Stimulated activated CD8-positive, alpha-beta memory T cell treated with anti-CD3 and anti-CD28 coated beads, Interleukin-15, amount 100 ng/mL, for 24 hours (primary cell): ENCODE results near the gene CMTM1.
A peak's percentile ranks its signal among the peaks of the same experiment; 100 is the strongest.
"Not testable (repeated sequence)": the region's sequence is repeated elsewhere in the genome, so short reads cannot be mapped to it uniquely, and the experiment has no call there.

Experiments used
- DNase-seq: peaks from one replicate; pipeline ENCODE4 v3.0.0-alpha.2; 2020; ENCODE audit warnings: low read depth

The CMTM1 gene

DNA sequence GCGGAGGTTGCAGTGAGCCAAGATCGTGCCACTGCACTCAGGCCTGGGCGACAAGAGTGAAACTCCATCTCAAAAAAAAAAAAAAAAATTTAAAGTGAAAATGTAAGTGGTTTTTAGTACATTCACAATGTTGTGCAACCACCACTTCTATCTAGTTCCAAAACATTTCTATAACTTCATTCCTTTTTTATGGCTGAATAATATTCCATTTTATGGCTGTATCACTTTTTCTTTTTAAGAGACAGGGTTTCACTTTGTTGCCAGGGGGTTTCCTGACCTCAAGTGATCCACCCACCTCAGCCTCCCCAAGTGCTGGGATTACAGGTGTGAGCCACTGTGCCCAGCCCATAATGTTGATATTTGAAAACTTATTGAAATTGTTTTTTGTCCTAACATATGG lies 26.6 kb downstream of the CMTM1 start:
- no peak for DNase-seq

DNA sequence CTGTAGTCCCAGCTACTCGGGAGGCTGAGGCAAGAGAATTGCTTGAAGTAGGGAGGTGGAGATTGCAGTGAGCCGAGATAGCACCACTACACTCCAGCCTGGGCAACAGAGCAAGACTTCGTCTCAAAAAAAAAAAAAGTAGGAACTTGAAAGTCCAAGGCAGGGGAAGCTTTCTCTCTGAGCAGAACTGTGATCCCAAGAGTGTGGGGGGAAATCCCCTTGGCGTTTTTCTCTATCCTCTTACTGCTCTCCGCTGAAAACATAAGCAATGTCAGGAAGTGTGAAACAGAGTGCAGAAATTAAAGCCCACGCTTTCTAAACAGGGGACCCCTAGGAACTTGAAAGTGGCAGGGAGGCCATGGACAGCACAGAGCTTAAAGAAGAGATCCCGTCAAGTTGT lies 28.5 kb downstream of the CMTM1 start:
- no peak for DNase-seq

DNA sequence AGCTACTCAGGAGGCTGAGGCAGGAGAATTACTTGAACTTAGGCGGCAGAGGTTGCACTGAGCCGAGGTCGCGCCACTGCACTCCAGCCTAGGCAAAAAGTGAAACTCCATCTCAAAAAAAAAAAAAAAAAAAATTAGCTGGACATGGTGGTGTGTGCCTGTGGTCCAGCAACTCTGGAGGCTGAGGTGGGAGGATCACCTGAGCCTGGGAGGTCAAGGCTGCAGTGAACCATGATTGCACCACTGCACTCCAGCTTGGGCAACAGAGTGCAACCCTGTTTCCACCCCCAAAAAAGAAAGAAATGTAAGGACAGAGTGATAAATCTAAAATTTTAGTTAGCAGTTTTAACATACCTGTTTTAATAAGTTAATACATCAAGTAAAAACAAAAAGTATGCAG lies 30.3 kb downstream of the CMTM1 start:
- DNase-seq, result not testable (repeated sequence)

DNA sequence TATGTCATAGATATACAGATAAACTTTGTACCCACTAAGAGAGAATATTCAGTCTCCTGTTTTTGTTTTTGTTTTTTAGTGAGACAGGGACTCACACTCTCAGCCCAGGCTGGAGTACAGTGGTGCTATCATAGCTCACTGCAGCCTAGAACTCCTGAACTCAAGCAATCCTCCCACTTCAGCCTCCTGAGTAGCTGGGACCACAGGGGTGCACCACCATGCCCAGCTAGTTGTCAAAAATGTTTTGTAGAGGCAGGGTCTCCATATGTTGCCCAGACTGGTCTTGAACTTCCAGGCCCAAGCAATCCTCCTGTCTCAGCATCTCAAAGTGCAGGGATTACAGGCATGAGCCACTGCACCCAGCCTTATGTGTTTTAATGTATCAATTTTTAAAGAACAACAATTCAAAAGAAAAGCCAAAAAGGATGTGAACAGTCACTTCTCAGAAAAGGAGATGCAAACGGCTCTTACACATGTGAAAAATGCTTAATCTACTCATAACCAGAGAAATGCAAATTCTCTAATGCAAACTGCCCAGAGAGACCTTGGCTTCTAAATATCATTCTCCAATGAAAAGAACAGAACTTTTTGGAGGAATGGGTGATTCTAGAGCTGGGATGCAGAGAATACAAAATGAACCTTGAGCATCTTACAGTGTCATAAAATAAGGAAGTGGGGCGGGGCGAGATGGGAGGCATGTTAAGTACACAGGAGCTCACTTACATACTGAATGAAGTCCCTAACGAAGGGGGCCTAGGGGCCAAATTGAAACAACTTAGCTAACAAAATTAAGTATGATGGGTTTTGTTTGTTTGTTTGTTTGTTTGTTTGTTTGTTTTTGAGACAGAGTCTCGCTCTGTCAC lies 31.0 kb downstream of the CMTM1 start:
- no peak for DNase-seq

DNA sequence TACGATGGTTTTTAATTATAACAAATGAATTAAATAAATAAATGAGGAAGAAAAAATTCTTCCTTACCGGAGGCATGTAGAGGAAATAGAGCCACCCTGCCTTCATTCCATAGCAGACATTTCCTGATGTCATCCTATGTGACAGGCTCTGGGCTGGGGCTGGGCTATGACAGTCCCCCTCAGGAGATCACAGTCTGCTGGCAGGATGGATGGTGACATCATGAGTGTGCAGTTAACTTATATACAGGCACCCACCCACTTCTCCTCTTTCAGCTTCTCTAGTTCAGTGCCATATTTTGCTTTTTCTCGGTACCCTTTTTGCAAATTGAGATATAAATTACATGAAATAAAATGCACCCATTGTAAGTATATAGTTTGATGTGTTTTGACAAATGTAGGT lies 31.9 kb downstream of the CMTM1 start:
- no peak for DNase-seq

DNA sequence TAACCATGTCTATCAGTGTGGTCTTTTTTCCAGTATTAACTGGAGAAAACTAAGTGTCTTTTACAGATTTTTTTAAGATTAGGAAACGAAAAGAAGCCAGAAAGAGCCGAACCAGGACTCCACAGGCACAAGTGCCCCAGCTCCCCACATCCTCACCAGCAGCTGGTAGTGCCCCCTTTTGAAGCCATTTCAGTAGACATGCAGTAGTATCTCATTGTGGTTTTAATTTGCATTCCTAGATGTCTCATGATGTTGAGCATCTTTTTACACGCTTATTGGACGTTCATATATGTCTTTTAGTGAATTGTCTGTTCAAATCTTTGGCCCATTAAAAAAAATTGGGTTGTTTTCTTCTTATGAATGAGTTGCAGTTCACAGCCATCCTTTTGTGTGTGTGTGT lies 33.5 kb downstream of the CMTM1 start:
- no peak for DNase-seq

DNA sequence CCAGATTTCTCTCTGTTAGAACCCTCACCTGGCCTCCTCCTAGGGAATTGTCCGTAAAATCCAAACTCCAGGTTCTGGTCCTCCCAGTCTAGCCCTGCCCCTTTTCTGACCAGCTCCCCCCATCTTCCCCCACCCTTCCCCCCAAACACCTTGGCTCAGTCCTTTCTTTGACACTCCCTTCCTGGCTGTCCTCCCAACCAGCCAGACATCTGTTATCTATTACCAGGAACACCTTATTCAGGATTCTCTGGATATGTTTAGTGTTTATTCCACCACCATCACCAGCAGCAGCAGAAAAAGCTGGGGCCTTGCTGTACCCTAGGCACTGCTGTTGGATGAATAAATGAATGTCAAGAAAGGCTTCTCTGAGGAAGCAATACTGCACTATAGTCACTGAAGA lies 34.2 kb downstream of the CMTM1 start:
- no peak for DNase-seq

DNA sequence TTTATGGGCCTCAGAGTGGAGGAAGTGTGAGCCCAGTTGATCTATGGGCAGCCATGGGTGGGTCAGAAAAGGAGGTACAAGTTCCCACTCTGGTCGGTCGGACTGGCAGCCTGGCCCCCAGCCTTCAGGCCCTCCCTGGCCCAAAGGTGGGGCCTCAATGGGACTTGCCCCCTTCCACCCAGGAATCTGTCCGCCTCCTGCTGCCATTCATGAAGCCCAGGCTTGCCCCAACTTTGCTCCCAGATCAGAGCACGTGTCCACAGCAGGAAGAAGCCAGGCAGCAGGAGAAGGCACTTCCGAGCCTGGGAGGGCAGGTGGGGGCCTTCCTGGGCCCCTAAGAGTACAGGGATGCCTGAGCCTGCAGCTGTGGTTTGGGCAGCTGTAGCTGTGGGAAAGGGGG lies 35.2 kb downstream of the CMTM1 start:
- no peak for DNase-seq

DNA sequence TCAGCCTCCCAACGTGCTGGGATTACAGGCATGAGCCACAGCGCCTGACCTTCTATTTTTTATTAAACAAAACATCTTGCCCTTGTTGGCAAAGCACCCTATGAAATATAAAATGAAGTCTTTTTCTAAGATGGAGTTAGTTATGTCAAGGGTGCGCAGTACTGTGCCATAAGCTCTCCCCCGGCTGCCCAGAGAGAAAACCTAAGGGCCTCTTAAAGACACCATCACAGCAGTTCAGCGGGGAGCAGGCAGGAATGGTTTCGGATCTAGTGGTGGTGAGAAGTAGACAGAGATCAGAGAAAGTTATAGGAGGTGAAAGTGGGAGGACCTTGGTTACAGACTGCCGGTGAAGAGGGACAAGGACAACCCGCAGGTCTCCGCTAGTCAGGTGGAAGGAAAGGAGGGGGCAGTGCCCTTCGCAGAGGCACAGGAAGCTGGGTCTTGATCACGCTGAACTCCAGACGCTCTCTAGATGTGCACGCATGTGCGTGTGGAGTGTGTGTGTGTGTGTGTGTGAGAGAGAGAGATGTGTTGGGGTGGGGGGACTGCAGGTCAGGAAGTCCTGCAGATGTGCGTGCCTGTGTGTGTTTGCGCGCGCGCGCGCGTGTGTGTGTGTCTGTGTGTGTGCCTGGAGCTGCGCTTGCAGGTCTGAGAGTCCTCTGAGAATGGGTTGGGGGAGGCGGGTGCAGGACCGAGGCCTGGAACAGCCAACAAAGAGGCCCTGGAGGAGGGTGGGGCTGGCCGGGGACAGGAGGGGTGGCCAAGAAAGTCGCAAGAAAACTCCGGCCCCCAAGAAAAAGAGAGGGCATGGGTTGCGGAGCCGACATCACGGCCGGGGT lies 37.5 kb downstream of the CMTM1 start:
- DNase-seq, result peak; percentile 22

DNA sequence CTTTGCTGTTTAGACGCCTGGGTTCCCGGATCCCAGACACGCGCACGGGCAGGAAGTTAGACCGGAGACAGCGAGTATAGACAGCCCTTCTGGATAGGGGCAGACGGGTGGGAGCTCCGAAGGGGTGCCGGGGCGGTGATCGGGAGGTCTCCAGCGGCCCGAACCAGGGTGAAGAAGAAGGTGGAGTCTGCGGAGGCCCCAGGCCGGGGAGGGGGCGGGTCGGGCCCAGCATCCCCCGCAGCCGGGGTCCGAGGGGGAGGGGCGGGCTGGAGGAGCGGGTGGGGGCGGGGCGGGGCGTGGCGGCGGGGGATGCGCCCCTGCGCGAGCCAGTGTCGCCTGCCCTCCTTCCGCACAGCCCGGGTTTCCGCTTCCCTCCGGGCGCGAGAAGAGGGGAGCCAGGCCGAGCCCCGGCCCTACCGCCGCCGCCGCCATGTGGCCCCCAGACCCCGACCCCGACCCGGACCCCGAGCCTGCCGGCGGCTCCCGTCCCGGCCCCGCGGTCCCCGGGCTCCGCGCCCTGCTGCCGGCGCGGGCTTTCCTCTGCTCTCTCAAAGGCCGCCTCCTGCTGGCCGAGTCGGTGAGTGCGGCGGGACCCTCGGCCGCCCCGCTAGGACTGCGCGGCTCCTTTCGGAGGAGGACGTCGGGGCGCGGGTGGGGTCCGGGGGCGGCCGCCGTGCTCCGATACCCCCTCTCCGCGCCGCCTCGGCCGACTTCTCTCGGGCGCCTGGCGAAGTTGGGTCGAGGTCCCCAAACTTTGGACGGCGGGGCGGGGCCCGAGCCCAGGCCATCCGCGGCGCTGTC lies 38.3 kb downstream of the CMTM1 start, which contains the start of gene CMTM3:
Gene CMTM3 (plus strand): TSS at position 329 of the 801 bp plus-strand sequence. CDS start 102 bp downstream, at position 431.
- DNase-seq, result peak; percentile 58

DNA sequence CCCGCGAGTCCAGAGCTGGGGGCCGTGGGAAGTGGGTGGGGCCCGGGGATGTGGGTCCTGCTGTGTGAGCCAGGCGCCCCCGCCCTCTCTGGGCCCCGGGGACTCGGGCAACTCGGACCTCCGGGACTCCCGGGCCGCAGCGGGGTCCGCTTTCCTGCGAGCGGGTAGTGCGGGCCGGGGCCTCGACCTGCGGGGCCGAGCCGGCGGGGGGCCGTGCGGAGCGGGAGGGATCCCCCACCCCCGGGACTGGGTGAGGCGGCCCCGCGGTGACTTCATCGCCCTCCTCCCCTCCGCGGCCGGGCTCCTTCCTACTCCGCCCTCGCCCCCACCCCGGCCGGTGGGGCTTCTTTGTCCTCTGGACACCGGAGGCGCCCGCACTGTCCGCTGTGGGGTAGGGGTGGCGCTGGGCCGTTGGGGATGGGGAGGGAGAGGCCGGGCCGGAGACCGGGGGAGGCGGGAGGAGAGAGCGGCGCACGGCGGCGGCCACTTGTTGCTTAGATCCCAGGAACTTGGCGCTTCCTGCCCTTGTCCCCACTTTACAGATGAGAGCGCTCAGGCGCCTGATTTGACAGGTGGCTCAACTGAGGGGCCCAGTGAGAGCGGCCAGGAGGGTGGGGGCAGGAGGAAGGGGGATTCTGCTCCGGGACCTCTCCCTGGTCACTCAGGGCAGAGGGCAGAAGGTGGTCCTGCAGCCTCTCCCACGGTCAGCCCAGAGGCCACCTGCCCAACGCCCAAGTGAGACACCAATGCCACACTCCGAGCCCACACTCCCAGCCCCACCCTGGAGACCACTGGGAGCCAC lies 39.1 kb downstream of the CMTM1 start:
- DNase-seq, result no peak

DNA sequence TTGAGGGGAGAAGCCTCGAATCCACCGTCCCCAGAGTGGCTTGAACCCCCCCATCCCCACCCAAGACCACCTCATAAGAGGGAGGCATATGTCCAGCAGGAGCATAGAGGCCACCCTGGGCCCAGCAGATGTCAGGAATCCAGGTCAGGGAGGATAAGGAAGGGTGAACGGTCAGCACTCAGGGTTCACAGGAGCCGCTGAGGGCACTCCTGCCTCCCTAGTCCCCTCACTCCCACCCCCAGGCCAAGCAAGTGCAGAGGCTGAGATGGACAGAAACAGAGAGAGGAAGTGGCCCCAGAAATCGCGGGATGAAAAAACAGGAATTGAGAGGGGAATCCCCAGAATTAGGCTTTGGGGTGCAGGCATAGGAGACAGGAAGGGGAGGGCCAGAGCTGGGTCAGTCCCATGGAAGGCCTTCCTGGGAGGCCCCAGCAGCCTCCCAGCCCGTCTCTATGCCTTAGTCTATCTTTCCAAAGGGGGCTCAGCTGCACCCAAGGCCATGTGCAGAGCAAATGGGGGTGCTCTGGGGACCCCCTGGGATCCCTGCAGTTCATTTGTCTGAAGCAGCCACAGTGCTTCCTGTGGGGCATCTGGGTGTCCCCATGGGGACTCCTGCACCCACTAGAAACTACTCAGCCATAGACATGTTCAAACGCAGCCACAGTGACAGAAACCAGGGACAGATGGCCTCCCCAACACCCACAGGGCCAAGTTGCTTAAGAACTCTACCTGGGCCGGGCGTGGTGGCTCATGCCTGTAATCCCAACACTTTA lies 39.9 kb downstream of the CMTM1 start:
- no peak for DNase-seq

DNA sequence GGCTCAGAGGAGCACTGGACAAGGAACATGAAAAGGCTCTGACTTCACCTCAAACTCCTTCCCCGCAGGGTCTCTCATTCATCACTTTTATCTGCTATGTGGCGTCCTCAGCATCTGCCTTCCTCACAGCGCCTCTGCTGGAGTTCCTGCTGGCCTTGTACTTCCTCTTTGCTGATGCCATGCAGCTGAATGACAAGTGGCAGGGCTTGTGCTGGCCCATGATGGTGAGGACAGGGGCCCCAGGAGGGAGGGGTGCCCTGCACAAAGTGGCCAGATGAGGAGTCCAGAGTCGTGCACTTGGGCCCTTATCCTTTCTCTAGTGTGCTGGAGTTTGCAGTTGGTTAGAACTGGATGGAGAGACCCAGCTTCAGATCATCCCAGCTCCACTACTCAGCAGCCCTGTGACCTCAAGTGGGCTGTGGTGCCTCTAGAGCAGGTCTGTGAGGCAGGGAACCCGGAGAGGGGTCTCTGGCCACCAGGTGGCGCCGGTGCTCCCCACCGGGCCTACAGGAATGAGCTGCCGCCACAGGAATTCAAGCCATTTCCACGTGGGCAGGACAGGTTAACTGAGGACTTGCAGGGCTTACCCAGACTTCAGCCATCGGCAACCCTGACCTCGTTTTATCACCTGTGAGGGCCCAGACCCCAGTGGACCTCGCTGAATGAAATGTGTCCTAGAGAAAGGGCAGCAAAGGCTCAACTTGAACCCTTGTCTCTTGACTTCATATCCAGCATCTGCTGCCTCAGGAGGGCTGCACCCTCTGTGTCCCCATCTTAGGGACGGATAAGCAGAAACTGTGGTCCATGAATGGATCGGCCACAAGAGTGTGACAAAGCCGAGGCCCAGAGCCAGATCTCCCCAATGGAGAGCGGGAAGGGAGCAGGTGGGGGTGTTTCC lies 42.3 kb downstream of the CMTM1 start:
- peak; percentile 75 for DNase-seq

DNA sequence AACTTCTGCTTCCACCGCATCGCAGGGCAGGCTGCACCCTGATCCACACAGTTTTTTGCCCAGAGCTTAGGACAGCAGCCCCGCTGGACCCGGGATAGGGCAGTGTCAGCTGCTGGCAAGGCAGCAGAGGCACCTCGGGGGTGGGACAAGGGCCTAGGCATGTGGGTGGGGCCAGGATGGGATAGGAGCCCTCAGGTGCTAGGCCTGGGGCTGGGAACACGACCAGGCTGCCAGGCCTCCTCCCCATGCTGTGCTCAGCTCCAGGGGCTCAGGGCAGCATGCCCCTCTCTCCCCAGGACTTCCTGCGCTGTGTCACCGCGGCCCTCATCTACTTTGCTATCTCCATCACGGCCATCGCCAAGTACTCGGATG lies 42.9 kb downstream of the CMTM1 start:
- no peak for DNase-seq

DNA sequence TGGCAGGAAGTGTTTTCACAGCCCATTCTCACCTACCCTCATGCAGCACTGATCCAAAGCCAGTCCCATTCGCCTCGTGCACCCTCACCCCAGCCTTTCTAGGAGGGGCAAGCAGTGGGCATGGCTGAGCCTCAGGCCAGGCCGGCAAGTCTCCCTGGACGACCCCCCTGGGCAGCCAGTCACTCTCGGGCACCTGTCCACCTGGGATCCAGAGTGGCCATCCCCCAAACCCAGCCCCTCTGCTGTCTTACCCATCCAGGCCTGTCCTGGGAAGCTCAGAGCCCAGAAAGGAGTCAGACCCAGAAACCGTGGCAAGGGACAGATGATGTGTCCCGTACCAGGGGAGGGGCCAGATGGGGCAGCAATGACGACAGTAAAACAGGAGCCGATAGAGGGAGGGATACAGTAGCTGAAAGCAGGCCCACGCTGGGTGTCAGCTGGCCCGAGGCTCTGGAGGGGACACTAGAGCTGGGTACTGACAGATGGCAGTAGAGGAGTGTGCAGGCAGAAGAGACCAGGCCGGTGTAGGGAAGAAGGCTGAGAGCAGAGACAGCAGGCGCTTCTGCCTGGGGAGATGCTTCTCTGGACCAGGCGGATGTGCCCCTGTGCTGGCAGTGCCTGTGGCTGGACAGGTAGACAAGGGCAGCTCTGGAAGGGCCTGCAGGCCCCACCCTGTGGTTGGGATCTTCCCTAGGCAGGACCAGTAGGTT lies 44.0 kb downstream of the CMTM1 start:
- DNase-seq, result no peak

DNA sequence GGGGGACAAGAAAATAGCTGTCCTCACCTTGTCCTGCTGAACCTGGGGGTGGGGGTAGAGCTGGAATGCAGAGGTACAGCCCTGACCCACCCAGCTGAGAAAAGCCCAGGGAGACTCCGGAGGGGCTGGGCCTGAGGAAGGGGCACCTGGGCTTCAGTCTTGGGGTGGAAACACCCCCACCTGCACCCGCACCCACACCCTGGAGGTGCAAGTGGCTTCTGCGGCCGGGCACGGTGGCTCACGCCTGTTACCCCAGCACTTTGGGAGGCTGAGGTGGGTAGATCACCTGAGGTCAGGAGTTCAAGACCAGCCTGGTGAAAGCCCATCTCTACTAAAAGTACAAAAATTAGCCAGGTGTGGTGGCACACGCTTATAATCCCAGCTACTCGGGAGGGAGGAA lies 45.7 kb downstream of the CMTM1 start:
- not testable (repeated sequence) for DNase-seq

DNA sequence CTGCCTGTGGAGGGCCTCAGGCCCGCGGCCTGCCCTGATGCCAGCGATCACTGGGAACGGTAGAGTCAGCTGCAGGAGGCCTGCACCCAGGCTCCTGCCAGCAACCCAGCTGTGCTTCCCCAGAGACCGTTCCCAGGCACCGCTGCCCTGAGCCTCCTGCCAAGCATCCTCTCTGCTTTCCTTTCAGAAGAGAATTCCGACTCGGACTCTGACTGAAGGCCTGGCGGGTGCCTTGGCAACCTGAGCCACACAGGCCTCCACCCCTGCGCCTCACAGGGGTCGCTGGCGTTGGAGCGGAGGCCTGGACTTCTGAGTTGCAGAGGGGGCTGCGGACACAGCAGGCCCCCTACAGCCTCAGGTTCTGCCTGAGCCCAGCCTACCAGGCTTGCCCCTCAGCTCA lies 46.2 kb downstream of the CMTM1 start:
- DNase-seq, result no peak

DNA sequence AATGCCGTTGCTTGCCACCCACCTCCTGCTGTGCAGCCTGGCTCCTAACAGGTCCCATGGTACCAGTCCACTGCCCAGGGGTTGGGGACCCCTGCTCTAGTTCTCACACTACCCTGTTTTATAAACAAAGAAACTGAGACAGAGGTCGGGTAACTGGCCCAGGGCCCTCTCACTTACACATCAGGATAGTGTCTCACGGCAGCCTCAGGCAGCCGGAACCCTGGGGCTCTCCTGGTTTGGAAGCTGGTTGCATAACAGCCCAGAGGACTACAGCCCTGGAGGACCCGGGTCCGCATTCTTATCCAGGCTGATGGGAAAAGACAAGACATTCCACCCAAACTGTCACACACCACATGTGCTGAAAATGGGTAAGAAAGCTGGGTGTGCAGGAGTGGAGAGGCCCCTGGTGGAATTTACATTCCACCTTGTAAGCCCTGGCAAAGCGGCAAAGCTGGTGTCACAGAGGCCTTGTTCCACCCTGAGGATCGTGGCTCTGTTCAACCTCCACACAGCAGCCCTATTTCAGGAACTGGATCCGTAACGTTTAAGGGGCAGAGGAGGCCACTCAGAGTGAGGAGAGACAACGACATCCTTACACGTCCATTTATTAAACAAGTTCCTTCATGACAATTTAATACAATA lies 48.0 kb downstream of the CMTM1 start:
- DNase-seq, result no peak

DNA sequence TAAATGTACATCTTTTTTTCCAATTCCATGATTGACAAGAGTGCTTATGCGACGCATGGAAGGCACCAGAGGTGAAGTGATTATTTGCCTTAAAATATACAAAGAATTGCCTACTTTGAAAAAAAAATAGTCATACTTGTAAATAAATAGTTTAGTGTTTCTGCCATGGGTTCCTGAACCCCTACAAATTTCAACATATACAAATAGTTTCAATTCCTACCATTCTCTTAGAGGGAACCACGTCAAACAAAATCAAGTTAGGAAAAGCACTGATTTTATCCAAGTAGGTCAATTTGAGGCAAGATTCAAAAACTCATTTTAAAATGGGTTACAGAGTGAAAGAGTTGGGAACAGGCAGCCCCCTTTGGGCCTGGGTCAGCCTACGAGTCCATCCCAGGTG lies 49.9 kb downstream of the CMTM1 start:
- no peak for DNase-seq
